ENCODE results near the gene DCAF12L1.

DCAF12L1 gene

GRCh38 chrX:126552313-126553022, at the start of gene DCAF12L1:
Gene DCAF12L1 (minus strand): TSS chrX:126552814. CDS start chrX:126552608, 206 bp downstream.
- no peak for TF ChIP-seq CTCF (conservative IDR thresholded peaks at IDR 0.05; ENCODE audit: control insufficient read depth, insufficient read depth, low read depth, low read length)
- H3K4me3 ChIP-seq (ENCODE audit: control insufficient read depth, low read depth, low read length): no peak within 1 kb of the TSS
- no peak for DNase-seq (ENCODE audit: low read depth)

- no peak overlapping the region for H3K4me3 ChIP-seq (ENCODE audit: control insufficient read depth, low read depth, low read length)
- no peak for TF ChIP-seq CTCF (conservative IDR thresholded peaks at IDR 0.05; ENCODE audit: control insufficient read depth, insufficient read depth, low read depth, low read length)
- DNase-seq (ENCODE audit: low read depth): no peak
Observed at GRCh38 chrX:126580877-126581276, 28.3 kb upstream of the DCAF12L1 start.

GRCh38 chrX:126575911-126576310, 23.3 kb upstream of the DCAF12L1 start:
- no peak overlapping the region for H3K4me3 ChIP-seq (ENCODE audit: control insufficient read depth, low read depth, low read length)
- TF ChIP-seq CTCF (conservative IDR thresholded peaks at IDR 0.05; ENCODE audit: control insufficient read depth, insufficient read depth, low read depth, low read length): no peak
- no peak for DNase-seq (ENCODE audit: low read depth)

- H3K4me3 ChIP-seq (ENCODE audit: control insufficient read depth, low read depth, low read length): no peak overlapping the region
- no peak for TF ChIP-seq CTCF (conservative IDR thresholded peaks at IDR 0.05; ENCODE audit: control insufficient read depth, insufficient read depth, low read depth, low read length)
- DNase-seq (ENCODE audit: low read depth): no peak
Observed at GRCh38 chrX:126557151-126557550, 4.5 kb upstream of the DCAF12L1 start.

GRCh38 chrX:126551725-126552312, 795 bp downstream of the DCAF12L1 start:
- no peak for TF ChIP-seq CTCF (conservative IDR thresholded peaks at IDR 0.05; ENCODE audit: control insufficient read depth, insufficient read depth, low read depth, low read length)
- no peak for DNase-seq (ENCODE audit: low read depth)
- H3K4me3 ChIP-seq (ENCODE audit: control insufficient read depth, low read depth, low read length): no peak overlapping the region

GRCh38 chrX:126551306-126551705, 1.3 kb downstream of the DCAF12L1 start:
- no peak for DNase-seq (ENCODE audit: low read depth)
- no peak for TF ChIP-seq CTCF (conservative IDR thresholded peaks at IDR 0.05; ENCODE audit: control insufficient read depth, insufficient read depth, low read depth, low read length)
- no peak overlapping the region for H3K4me3 ChIP-seq (ENCODE audit: control insufficient read depth, low read depth, low read length)

Measured in fibroblast of mammary gland (primary cell).